GM12892 (cell line): Measurements from ENCODE around the gene CDH11.

Source experiments
- POLR2A ChIP-seq: IDR thresholded peaks from 2 replicates; pipeline ENCODE4 v1.6.1; 2011; ENCODE audit warnings: low read depth, low read length, control low read depth
- POLR2AphosphoS5 ChIP-seq: IDR thresholded peaks from 2 replicates; pipeline ENCODE4 v1.6.1; 2011; ENCODE audit warnings: low read depth, low read length, control low read depth

- TF ChIP-seq POLR2A (no peak), POLR2AphosphoS5 (no peak)
These were observed 52.8 kb downstream of the CDH11 start for GRCh38 chr16:65069065-65069464.
